ENCODE results near the gene DIP2C. TPM values are rescaled to one million over a fixed set of nuclear protein-coding genes. Genes with fewer than 3 reads are reported as not detected.
"Not testable (repeated sequence)": the region's sequence is repeated elsewhere in the genome, so short reads cannot be mapped to it uniquely, and the experiment has no call there.

Gene DIP2C
- total RNA-seq, 3 donors from 2014 or later, result 0.20 to 0.27 (median 0.26) TPM

DNA sequence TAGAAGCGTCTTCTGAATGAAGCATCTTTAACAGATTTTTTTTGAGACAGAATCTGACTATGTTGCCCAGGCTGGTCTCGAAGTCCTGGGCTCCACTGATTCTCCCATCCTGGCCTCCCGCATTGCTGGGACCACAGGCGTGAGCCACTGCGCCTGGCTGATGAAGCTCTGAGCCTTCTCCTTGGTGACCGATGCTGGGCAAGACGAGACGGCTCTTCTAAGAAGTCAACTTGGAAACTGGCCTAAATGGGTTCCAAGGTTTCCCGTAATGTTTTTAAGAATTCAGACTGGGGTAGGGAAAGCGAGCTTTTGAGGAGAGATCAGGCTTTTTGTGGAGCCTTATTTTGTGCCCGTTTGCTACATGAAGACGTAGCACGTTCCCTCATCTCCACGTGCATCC is 329.7 kb downstream of the DIP2C start:
- Mint-ChIP-seq H3K36me3 (ENCODE audit: insufficient read depth) (peaks cover 2% of the 10 kb centered on the region), H3K4me1 (ENCODE audit: low read depth) (no peaks in the 10 kb centered on the region), H3K27me3 (ENCODE audit: low read depth) (no peaks in the 10 kb centered on the region), H3K4me3 (no peak overlapping the region), H3K9me3 (no peaks in the 10 kb centered on the region)
- DNase-seq, result no peak
- ATAC-seq, result no peak

DNA sequence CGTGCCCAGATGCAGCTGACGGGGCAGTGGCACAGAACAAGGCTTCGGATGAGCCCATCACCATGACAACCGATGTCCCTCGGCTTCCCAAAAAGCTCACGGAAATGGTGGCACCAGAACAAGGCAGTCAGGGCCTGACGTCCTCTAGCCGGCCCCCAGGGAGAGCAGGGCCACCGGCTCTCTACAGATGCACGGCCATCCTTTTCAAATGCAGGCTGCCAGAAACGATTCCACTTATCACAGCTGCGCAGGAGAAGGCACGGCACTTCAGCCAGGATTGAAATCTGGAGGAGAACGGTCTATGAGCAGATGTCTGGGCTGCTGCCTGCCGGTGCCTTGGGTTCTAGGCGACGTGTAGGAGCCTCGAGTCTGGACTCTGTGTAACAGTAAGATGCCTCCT is 330.4 kb downstream of the DIP2C start:
- peaks cover 2% of the 10 kb centered on the region for H3K36me3 Mint-ChIP-seq (ENCODE audit: insufficient read depth)
- no peak overlapping the region for H3K4me3 Mint-ChIP-seq
- H3K27me3 Mint-ChIP-seq (ENCODE audit: low read depth), result no peaks in the 10 kb centered on the region
- H3K9me3 Mint-ChIP-seq, result no peaks in the 10 kb centered on the region
- no peaks in the 10 kb centered on the region for H3K4me1 Mint-ChIP-seq (ENCODE audit: low read depth)
- DNase-seq (no peak), ATAC-seq (no peak)

DNA sequence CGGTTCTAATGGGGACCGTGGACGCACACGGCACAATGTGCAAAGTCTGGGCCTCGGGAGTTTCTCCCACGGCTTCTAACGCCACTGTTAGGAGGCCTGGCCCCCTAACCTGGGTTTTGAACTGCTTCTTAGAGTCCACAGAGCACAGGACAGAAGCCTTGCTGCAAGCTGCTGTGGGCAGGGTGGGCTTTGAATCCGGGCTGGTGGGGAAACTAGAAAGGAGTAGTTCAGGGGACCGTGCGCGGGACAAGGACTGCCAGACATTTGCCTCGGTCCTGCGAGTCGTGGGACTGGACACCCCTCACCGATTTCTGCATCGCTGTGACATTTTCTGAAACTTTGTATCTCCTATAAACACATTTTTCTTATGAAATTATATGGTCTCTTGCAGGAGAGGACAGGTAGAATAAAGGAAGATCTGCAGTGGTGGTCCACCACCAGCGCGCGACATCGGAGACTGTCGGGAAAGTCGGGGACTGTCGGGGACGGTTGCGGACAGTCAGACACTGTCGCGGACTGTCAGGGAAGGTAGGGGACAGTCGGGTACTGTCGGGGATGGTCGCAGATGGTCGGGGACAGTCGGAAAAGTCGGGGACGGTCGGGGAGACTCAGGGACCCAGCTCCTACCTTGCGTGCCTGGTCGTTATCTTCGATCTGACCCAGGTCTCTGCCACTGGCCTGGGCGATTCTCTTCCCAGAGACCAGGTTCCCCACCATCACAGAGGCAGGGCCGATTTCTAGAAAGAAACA is 332.1 kb downstream of the DIP2C start:
- H3K4me3 Mint-ChIP-seq, result no peak overlapping the region
- ATAC-seq (no peak), DNase-seq (no peak)
- H3K36me3 Mint-ChIP-seq (ENCODE audit: insufficient read depth), result peaks cover 2% of the 10 kb centered on the region
- H3K4me1 Mint-ChIP-seq (ENCODE audit: low read depth), result peaks cover 6% of the 10 kb centered on the region
- no peaks in the 10 kb centered on the region for H3K27me3 Mint-ChIP-seq (ENCODE audit: low read depth)
- H3K9me3 Mint-ChIP-seq, result no peaks in the 10 kb centered on the region

DNA sequence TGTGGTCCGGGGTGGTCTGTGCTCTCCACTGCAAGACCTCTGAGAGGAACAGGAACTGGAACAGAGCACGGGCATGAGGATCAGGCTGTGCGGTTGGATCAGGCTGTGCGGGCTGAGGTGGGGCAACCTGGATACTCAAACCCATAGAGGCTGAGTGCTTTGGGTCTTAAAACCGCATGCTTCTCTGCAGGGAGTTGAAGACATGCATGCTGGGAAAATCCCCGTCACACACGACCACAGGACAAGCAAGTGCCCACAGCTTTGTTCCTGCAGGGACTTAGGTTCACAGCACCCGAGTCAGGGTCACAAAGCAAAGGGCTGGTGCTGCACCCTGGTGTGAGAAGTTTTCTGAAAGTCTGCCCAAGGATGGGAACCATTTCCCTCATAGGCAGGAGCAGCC is 333.0 kb downstream of the DIP2C start:
- DNase-seq, result no peak
- Mint-ChIP-seq H3K9me3 (no peaks in the 10 kb centered on the region), H3K36me3 (ENCODE audit: insufficient read depth) (peaks cover 2% of the 10 kb centered on the region), H3K4me3 (no peak overlapping the region), H3K4me1 (ENCODE audit: low read depth) (peaks cover 14% of the 10 kb centered on the region), H3K27me3 (ENCODE audit: low read depth) (no peaks in the 10 kb centered on the region)
- no peak for ATAC-seq

DNA sequence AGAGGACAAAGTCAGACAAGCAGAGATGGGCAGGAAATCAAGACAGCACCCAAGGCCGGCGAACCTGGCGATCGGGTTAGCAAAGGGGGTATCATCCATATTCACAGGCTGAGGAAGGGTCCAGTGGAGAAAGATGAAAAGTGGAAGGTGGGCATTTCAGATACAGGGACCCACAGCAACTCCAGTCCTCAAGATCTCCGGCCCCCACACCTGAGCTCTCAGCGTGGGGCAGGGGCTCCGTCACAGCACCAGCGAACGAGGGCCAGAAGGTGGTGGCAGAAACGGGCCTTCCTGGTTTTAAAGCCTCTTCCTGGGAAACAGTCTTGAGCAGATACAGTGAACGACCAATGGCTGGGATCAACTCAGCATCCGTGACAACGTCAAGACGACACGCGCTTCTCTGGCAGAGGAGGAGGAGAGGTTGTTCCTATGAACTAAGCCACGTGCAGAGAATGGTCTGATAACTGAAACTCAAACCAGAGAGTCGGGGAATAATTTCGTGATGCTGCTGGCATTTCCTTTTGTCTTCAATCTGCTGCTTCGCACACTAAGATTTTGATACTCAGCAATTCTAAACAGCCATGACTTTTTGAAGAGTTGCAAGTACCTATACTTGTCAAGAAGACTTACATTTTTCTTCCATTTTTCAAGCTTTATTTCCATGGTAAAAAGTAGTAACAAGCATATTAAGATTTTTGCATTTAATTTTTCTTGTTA is 334.4 kb downstream of the DIP2C start:
- H3K9me3 Mint-ChIP-seq, result no peaks in the 10 kb centered on the region
- DNase-seq (no peak), ATAC-seq (no peak)
- H3K4me3 Mint-ChIP-seq, result no peak overlapping the region
- H3K27me3 Mint-ChIP-seq (ENCODE audit: low read depth), result no peaks in the 10 kb centered on the region
- peaks cover 2% of the 10 kb centered on the region for H3K36me3 Mint-ChIP-seq (ENCODE audit: insufficient read depth)
- peaks cover 15% of the 10 kb centered on the region for H3K4me1 Mint-ChIP-seq (ENCODE audit: low read depth)

DNA sequence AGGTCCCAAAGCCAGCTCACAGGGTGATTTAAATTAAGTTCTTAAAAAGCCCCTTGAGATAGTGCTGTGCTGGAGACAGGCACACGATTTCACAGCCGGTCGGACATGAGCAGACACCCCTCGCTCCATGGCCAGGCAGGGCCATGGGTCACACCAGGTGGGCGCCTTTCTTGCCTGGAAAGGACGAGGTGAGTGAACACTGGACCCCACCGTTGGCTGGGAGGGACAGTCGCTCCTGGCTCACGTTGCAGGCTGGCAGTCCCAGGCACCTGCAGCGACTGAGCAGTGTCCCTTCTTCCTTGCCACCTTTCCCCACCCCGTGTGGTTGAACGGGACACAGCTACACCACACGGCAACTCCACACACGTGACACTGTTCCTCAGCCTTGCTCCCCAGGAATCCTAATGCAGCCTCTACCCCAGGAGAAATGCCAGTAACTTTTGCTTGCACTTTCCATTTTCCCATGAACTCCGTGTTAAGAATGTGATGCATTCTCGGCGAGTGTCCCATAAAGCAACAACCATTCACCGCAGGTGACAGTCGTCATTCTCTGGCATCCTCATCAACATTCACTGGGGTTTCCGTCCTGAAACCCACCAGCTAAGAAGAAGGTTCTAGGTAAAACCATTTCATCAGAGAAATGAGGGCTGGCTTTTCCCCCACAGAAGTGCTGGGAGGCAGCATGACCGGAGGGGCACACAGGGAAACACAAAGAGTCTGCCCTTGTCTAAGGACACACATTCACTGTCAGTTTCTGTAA is 336.8 kb downstream of the DIP2C start:
- ATAC-seq, result peak; percentile 19 to 45
- DNase-seq, result no peak
- no peak overlapping the region for H3K4me3 Mint-ChIP-seq
- H3K9me3 Mint-ChIP-seq, result no peaks in the 10 kb centered on the region
- no peaks in the 10 kb centered on the region for H3K27me3 Mint-ChIP-seq (ENCODE audit: low read depth)
- H3K4me1 Mint-ChIP-seq (ENCODE audit: low read depth), result peaks cover 15% of the 10 kb centered on the region
- H3K36me3 Mint-ChIP-seq (ENCODE audit: insufficient read depth), result peaks cover 2% of the 10 kb centered on the region

DNA sequence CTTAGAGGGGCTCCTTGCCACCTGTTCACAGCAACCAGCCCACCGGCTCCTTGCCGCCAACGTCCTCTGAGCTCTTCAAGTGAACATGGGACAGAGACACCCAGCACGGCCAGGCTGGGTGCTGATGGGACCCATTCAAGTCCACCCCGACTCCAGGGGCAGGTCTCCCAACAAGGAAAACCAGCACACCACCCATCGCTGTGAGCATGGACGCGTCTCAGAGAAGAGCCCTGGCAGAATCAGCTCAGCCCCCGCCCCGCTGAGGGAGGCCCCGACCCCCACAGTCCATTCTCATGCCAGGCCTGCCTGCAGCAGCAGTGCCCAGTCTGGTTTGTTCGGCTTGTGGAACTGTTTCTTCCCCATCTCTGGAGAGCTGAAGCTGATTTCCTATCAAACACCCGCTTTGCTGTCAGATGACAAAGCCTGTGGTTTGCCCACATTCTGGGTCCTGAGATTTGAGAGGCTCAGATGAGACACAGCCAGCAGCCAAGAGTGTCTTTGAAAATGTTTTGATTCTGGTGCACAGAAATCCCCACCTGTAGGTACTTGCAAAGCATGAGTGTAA is 337.6 kb downstream of the DIP2C start:
- H3K4me1 Mint-ChIP-seq (ENCODE audit: low read depth), result peaks cover 15% of the 10 kb centered on the region

DNA sequence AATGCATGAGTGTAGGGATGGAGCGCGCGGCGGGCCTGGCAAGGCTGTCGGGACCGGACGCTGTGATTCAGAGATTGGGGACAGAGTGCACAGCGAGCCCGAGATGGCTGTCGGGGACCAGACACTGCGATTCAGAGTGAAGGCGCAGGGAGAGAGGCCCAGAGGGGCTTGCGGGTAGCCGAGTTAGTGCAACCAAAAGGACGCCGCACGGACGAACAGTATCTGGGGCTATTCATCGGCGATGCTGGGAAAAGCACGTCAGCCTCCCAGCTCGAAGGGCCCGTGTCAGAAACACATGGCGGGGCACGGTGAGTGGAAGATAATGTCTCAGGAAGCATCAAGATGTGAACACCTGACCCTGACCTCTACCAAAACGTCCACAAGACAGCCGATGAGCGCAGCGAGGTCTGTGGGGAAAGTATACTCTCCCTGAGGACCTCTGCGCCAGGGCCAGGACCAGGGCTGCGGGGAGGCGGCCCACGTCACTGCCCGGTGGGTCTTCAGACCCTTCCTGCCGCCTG is 338.4 kb downstream of the DIP2C start:
- no peaks in the 10 kb centered on the region for H3K9me3 Mint-ChIP-seq
- no peaks in the 10 kb centered on the region for H3K36me3 Mint-ChIP-seq (ENCODE audit: insufficient read depth)
- ATAC-seq, result no peak
- no peak overlapping the region for H3K4me3 Mint-ChIP-seq
- no peak for DNase-seq
- H3K4me1 Mint-ChIP-seq (ENCODE audit: low read depth), result peaks cover 15% of the 10 kb centered on the region
- no peaks in the 10 kb centered on the region for H3K27me3 Mint-ChIP-seq (ENCODE audit: low read depth)

More for the DNA sequence above, 337.6 kb downstream of the DIP2C start:
- Mint-ChIP-seq H3K4me3 (no peak overlapping the region), H3K36me3 (ENCODE audit: insufficient read depth) (no peaks in the 10 kb centered on the region), H3K9me3 (no peaks in the 10 kb centered on the region), H3K27me3 (ENCODE audit: low read depth) (no peaks in the 10 kb centered on the region)
- peak; percentile 75 to 85 for ATAC-seq
- no peak for DNase-seq

DNA sequence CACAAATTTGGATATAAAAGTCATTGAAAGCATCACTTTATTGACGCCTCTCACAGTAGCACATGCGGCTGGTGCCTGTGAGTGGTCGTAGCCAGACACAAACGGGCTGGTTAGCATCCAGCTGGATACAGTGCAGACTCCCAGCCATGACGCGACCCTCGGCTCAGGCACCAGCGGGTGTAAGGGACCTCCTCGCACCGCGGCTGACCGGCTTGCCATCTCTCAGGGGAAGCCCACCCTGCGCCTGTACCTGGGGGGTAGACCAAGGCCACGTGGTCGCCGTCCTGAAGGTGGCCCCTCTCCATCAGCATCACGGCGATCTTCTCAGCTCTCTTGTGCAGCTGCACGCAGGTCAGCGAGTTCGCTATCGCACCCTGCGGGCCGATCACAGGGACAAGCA is 340.4 kb downstream of the DIP2C start:
- no peaks in the 10 kb centered on the region for H3K27me3 Mint-ChIP-seq (ENCODE audit: low read depth)
- ATAC-seq, result no peak
- no peak overlapping the region for H3K4me3 Mint-ChIP-seq
- H3K36me3 Mint-ChIP-seq (ENCODE audit: insufficient read depth), result no peaks in the 10 kb centered on the region
- H3K9me3 Mint-ChIP-seq, result no peaks in the 10 kb centered on the region
- no peak for DNase-seq
- H3K4me1 Mint-ChIP-seq (ENCODE audit: low read depth), result peaks cover 15% of the 10 kb centered on the region

DNA sequence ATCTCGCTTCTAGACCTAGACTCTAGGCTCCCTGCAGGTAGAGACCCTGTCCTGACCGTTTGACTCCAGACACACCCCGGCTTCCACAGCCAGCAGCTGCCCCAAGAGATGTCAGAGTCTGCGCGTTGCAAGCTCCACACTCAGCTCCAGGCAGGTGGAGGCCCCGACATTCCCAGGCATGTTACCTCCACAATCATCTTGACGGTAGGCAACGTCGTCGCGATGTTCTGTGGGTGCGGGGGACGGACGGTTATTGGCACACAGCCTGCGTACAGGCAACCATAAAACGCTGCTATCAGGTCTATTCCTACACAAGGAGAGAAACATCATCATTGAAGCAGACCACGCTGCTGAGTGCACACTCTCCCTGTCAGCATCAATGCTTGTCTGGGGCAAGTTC is 341.0 kb downstream of the DIP2C start:
- H3K4me3 Mint-ChIP-seq, result no peak overlapping the region
- no peaks in the 10 kb centered on the region for H3K36me3 Mint-ChIP-seq (ENCODE audit: insufficient read depth)
- H3K27me3 Mint-ChIP-seq (ENCODE audit: low read depth), result no peaks in the 10 kb centered on the region
- DNase-seq, result no peak
- H3K9me3 Mint-ChIP-seq, result no peaks in the 10 kb centered on the region
- ATAC-seq, result no peak
- H3K4me1 Mint-ChIP-seq (ENCODE audit: low read depth), result peaks cover 15% of the 10 kb centered on the region

DNA sequence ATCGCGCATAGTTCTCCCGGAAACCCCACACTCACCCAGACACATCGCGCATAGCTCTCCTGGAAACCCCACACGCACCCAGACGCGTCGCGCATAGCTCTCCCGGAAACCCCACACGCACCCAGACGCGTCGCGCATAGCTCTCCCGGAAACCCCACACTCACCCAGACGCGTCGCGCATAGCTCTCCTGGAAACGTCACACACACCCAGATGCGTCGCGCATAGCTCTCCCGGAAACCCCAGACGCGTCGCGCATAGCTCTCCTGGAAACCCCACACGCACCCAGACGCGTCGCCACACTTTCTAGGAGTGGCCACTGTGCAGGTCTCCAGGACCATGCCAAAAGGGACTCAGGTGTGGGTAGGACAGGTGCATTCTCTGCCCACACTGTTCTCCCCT is 341.7 kb downstream of the DIP2C start:
- peaks cover 13% of the 10 kb centered on the region for H3K4me1 Mint-ChIP-seq (ENCODE audit: low read depth)
- not testable (repeated sequence) for ATAC-seq; H3K36me3 Mint-ChIP-seq (ENCODE audit: insufficient read depth); H3K9me3 Mint-ChIP-seq; H3K4me3 Mint-ChIP-seq; DNase-seq; H3K27me3 Mint-ChIP-seq (ENCODE audit: low read depth)

DNA sequence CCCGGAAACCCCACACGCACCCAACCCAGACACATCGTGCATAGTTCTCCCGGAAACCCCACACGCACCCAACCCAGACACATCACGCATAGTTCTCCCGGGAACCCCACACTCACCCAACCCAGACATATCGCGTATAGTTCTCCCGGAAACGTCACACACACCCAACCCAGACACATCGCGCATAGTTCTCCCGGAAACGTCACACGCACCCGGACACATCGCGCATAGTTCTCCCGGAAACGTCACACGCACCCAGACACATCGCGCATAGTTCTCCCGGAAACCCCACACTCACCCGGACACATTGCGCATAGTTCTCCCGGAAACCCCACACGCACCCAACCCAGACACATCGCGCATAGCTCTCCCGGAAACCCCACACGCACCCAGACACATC is 342.3 kb downstream of the DIP2C start:
- H3K4me1 Mint-ChIP-seq (ENCODE audit: low read depth); H3K36me3 Mint-ChIP-seq (ENCODE audit: insufficient read depth); ATAC-seq; H3K27me3 Mint-ChIP-seq (ENCODE audit: low read depth); H3K4me3 Mint-ChIP-seq; DNase-seq; H3K9me3 Mint-ChIP-seq: not testable (repeated sequence)

DNA sequence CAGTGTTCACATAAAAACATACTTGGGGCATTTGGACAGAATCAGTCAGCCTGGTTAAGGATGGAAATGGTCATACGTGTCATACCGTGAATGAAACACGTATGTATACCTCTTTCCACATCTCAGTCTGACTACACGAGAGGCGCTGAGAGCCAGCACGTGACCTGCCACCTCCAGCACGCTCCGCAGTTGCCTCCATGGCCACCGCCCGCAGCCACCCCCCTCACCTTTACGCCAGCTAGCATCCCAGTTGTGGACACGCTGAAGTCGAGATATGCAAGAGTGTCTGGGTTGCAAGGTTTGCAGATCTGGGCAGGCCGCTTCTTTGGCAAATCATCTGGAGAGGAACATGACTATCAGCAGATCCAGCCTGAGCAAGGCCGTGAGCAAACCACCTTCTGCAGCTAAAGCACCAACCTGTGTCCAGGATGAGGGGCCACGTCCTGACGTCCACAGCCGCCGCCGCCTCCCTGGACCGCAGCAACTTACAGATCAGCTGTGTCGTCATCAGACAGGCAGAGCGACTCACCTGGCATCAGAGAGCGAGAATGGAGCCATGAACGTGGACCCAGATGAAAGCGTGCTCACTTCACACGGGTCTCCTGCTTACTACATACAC is 344.8 kb downstream of the DIP2C start:
- no peak for ATAC-seq
- no peaks in the 10 kb centered on the region for H3K36me3 Mint-ChIP-seq (ENCODE audit: insufficient read depth)
- H3K27me3 Mint-ChIP-seq (ENCODE audit: low read depth), result no peaks in the 10 kb centered on the region
- no peaks in the 10 kb centered on the region for H3K9me3 Mint-ChIP-seq
- H3K4me1 Mint-ChIP-seq (ENCODE audit: low read depth), result no peaks in the 10 kb centered on the region
- DNase-seq, result no peak
- no peak overlapping the region for H3K4me3 Mint-ChIP-seq
